Activated B cell treated with CpG ODN at 0.5 μM for 24 hours (primary cell): ENCODE results near the gene PLXNA4. TPM values are rescaled to one million over a fixed set of nuclear protein-coding genes. Genes with fewer than 3 reads are reported as not detected.

Source experiments
- ATAC-seq: fragments of 200-7000 bp; cut with Tn5 transposase; one replicate; pipeline ENCODE4 v1.10.0; 2021; ENCODE audit warnings: low read depth, mild to moderate bottlenecking, moderate library complexity
- CTCF ChIA-PET: fragments of 350-600 bp; sonication (Branson Sonifier 250); formaldehyde crosslinking; loops from one replicate; lab custom pipeline; 2021; ENCODE audit warnings: antibody characterized with exemption; lab: Charles Lee
- POLR2A ChIA-PET: fragments of 350-600 bp; sonication (Branson Sonifier 250); formaldehyde crosslinking; loops from one replicate; lab custom pipeline; 2021; ENCODE audit warnings: antibody characterized with exemption; lab: Charles Lee
- DNase-seq: peaks from one replicate; pipeline ENCODE4 v3.0.0; 2022
- H3K27ac Mint-ChIP-seq: one replicate; pipeline ENCODE4 v1.8.0; 2020; ENCODE audit warnings: mixed read lengths
- H3K27me3 Mint-ChIP-seq: one replicate; pipeline ENCODE4 v1.8.0; 2021; ENCODE audit warnings: mixed read lengths
- H3K36me3 Mint-ChIP-seq: one replicate; pipeline ENCODE4 v1.8.0; 2021; ENCODE audit warnings: low read depth, mixed read lengths
- H3K4me1 Mint-ChIP-seq: one replicate; pipeline ENCODE4 v1.8.0; 2021; ENCODE audit warnings: mixed read lengths
- H3K4me3 Mint-ChIP-seq: one replicate; pipeline ENCODE4 v1.8.0; 2020; ENCODE audit warnings: mild to moderate bottlenecking, mixed read lengths
- H3K9me3 Mint-ChIP-seq: one replicate; pipeline ENCODE4 v1.8.0; 2020; ENCODE audit warnings: mixed read lengths
- intact Hi-C: fragments of 100-400 bp; cut with micrococcal nuclease; formaldehyde crosslinking; loops from one replicate; pipeline ENCODE4 v1.15.1; 2024
- total RNA-seq: library from RNA; stranded (reverse); gene quantifications from 2 replicates; pipeline ENCODE4 v1.2.3, GENCODE V29; 2022
- TF ChIP-seq, protein P1 (sequence below): fragments of 200-600 bp; IDR thresholded peaks from one replicate; pipeline ENCODE4 v1.8.0; 2022; ENCODE audit warnings: antibody characterized with exemption, mild to moderate bottlenecking

The PLXNA4 gene
- total RNA-seq, 1 donor from 2014 or later: not detected

DNA sequence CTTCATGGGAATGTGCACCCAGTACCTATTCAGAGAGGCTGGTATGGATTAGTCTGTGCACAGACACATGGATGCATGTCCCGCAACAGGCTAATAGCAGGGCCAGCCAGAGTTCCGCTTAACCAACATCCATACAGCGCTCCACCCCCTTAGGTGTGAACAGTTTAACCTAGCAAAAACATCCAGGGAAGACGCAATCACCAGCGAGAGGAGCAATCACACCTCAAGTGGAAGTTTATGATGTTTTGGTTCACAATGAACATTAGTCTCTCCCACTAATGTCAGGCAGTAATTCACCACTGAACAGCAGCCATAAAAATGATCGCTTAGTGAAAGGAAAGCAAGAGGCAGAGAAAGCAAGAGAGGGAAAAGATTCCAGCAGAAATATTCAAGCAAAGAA, 91.1 kb downstream of the PLXNA4 start:
- H3K4me1 Mint-ChIP-seq: no peaks in the 10 kb centered on the region
- CTCF ChIA-PET: no interaction called here
- H3K4me3 Mint-ChIP-seq: no peak overlapping the region
- H3K36me3 Mint-ChIP-seq: no peaks in the 10 kb centered on the region
- ATAC-seq (no peak), DNase-seq (no peak)
- POLR2A ChIA-PET: no interaction called here
- no peaks in the 10 kb centered on the region for H3K9me3 Mint-ChIP-seq
- no peaks in the 10 kb centered on the region for H3K27me3 Mint-ChIP-seq
- TF ChIP-seq, protein P1, sequence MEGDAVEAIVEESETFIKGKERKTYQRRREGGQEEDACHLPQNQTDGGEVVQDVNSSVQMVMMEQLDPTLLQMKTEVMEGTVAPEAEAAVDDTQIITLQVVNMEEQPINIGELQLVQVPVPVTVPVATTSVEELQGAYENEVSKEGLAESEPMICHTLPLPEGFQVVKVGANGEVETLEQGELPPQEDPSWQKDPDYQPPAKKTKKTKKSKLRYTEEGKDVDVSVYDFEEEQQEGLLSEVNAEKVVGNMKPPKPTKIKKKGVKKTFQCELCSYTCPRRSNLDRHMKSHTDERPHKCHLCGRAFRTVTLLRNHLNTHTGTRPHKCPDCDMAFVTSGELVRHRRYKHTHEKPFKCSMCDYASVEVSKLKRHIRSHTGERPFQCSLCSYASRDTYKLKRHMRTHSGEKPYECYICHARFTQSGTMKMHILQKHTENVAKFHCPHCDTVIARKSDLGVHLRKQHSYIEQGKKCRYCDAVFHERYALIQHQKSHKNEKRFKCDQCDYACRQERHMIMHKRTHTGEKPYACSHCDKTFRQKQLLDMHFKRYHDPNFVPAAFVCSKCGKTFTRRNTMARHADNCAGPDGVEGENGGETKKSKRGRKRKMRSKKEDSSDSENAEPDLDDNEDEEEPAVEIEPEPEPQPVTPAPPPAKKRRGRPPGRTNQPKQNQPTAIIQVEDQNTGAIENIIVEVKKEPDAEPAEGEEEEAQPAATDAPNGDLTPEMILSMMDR: no peak
- H3K27ac Mint-ChIP-seq: no peak overlapping the region
- intact Hi-C loops: no loop called here

DNA sequence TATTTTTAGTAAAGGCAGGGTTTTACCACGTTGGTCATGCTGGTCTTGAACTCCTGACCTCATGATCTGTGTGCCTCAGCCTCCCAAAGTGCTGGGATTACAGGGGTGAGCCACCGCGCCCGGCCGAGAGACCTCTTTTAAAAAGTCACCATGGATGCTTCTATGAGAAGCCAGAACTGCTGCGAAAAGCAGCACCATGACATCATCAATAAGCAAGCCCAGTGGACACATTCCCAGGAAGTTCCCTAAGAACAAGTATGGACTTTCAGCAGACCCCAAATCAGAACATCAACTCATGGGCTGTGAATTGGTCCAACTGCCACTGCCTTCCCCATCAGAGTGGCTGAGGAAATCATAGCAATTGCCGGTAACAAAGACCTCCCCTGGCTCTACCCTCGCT, 93.4 kb downstream of the PLXNA4 start:
- intact Hi-C loops: no loop called here
- Mint-ChIP-seq H3K4me1 (no peaks in the 10 kb centered on the region), H3K36me3 (no peaks in the 10 kb centered on the region), H3K9me3 (no peaks in the 10 kb centered on the region), H3K27ac (no peak overlapping the region), H3K4me3 (no peak overlapping the region), H3K27me3 (peaks cover 3% of the 10 kb centered on the region)
- DNase-seq (no peak), ATAC-seq (no peak)
- TF ChIP-seq, protein P1: no peak
- ChIA-PET POLR2A (no interaction called here), CTCF (no interaction called here)

DNA sequence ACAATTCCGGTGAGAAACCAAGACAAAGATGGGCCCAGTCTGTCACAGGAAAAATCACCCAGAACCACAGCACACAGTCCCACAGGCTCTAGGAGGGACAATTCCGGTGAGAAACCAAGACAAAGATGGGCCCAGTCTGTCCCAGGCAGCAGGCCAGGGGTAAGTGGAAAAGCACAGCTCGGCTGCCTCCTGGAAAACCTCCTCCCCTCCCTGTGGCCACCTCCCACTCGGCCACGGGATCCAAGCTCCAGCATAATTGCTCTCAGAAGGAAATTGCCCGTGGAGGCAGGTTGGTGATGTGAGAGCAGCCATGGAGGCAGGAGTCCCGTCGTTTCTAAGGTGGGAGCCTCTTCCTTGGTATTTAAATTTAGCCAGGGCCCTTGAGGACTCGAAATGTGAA, 95.7 kb downstream of the PLXNA4 start:
- peaks cover 11% of the 10 kb centered on the region for H3K27me3 Mint-ChIP-seq
- H3K4me3 Mint-ChIP-seq: no peak overlapping the region
- H3K27ac Mint-ChIP-seq: no peak overlapping the region
- H3K36me3 Mint-ChIP-seq: no peaks in the 10 kb centered on the region
- DNase-seq: no peak
- ChIA-PET CTCF (no interaction called here), POLR2A (no interaction called here)
- TF ChIP-seq, protein P1: no peak
- no peaks in the 10 kb centered on the region for H3K4me1 Mint-ChIP-seq
- intact Hi-C loops: no loop called here
- no peaks in the 10 kb centered on the region for H3K9me3 Mint-ChIP-seq
- ATAC-seq: no peak

DNA sequence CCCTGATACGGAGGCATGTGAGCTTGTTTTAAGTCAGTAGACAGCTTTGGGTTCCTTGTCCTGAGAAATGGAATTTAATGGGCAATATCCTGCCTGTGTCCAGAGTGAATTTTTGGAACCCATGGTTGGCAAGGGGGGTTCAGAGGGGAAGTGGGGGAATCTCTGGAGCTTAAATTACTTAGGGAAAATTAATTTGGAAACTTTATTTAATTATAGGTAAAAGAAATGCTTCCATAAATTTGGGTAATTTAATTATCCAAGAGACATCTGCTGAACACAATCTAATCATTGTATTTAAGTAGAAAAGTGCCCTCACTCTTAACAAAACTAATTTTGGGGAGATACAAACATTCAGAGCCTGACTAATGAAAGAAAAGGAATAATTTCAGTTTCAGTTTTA, 99.7 kb downstream of the PLXNA4 start:
- TF ChIP-seq, protein P1: no peak
- Mint-ChIP-seq H3K36me3 (no peaks in the 10 kb centered on the region), H3K4me1 (no peaks in the 10 kb centered on the region), H3K9me3 (no peaks in the 10 kb centered on the region), H3K4me3 (no peak overlapping the region), H3K27ac (no peak overlapping the region), H3K27me3 (peaks cover 26% of the 10 kb centered on the region)
- ATAC-seq: no peak
- ChIA-PET POLR2A (no interaction called here), CTCF (no interaction called here)
- no peak for DNase-seq
- intact Hi-C loops: no loop called here

DNA sequence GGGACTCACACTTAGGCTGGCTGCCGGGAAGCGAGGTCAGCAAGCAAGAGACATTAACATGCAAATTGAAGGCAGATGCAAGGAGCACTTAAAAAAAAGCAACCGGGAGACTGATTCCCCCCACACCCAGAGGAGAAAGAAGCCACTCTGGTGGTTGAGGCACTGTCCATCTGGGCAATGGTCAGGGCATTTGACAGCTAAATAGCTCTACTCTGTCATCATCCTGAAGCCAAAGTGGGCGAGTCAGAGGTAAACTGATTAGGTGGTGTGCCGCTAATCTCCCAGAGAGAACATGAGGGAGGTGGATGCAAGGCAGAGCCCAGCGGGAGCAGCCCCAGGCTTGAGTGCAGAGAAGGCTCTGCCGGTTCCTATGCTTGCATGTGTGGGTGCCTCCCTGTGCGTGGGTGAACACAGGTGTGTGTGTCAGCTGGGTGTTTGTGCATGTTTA, 100.6 kb downstream of the PLXNA4 start:
- Mint-ChIP-seq H3K4me1 (no peaks in the 10 kb centered on the region), H3K9me3 (no peaks in the 10 kb centered on the region), H3K36me3 (no peaks in the 10 kb centered on the region), H3K4me3 (no peak overlapping the region), H3K27ac (no peak overlapping the region), H3K27me3 (peaks cover 26% of the 10 kb centered on the region)
- ATAC-seq (no peak), DNase-seq (no peak)
- intact Hi-C loops: no loop called here
- CTCF ChIA-PET: no interaction called here
- POLR2A ChIA-PET: no interaction called here
- TF ChIP-seq, protein P1: no peak
